Transverse colon (tissue), 4 donors: Measurements from ENCODE around the gene ITGA7. TPM values are rescaled to one million over a fixed set of nuclear protein-coding genes. Genes with fewer than 3 reads are reported as not detected.
A peak's percentile ranks its signal among the peaks of the same experiment; 100 is the strongest.

Experiments
- DNase-seq: peaks from one replicate; pipeline ENCODE4 v3.0.0-alpha.2; 2019
- H3K27ac ChIP-seq, 4 donors: fragments of 200-600 bp; sonication (generic); 2 replicates each; pipeline ENCODE4 v1.5.1; 2016 to 2018; ENCODE audit warnings: inconsistent platforms in 4 of 4
- H3K27me3 ChIP-seq: fragments of 200-600 bp; sonication (generic); 2 replicates; pipeline ENCODE4 v1.5.1; 2017; ENCODE audit warnings: inconsistent platforms
- H3K36me3 ChIP-seq, 4 donors: fragments of 200-600 bp; sonication (generic); 2 replicates each; pipeline ENCODE4 v1.5.1; 2017 to 2019; ENCODE audit warnings: inconsistent platforms in 4 of 4
- H3K4me1 ChIP-seq, 4 donors: fragments of 200-600 bp; sonication (generic); 2 replicates each; pipeline ENCODE4 v1.5.1; 2017 to 2020; ENCODE audit warnings: inconsistent platforms in 4 of 4
- H3K4me3 ChIP-seq, 4 donors: fragments of 200-600 bp; sonication (generic); 1 replicate in 1 of 4; 2 replicates in 3 of 4; pipeline versions ENCODE4 v1.5.1 to v1.6.1; 2017 to 2019; ENCODE audit warnings: inconsistent platforms in 4 of 4
- H3K9me3 ChIP-seq, 2 donors: fragments of 200-600 bp; sonication (generic); 2 replicates each; pipeline ENCODE4 v1.5.1; 2017 to 2019; ENCODE audit warnings: inconsistent platforms in 2 of 2
- EP300 ChIP-seq: sonication (generic); formaldehyde crosslinking; IDR thresholded peaks from one replicate; pipeline ENCODE4 v1.6.1; 2017; ENCODE audit warnings: antibody characterized with exemption, low read depth
- POLR2A ChIP-seq: fragments of 450-650 bp; IDR thresholded peaks from one replicate; pipeline ENCODE4 v1.6.1; 2016; ENCODE audit warnings: antibody characterized with exemption, mild to moderate bottlenecking, moderate library complexity
- POLR2AphosphoS5 ChIP-seq, 3 donors: sonication (generic); formaldehyde crosslinking; IDR thresholded peaks; one replicate each; pipeline ENCODE4 v1.6.1; 2016; ENCODE audit warnings: antibody characterized with exemption in 3 of 3
- WGBS, 2 donors: methylation state at CpG; one replicate each; pipeline ENCODE4 v1.1.5; 2018; ENCODE audit warnings: low coverage in 1 of 2; 5-methylcytosine and 5-hydroxymethylcytosine counted together
- in situ Hi-C, 4 donors: fragments of 200-750 bp; cut with MboI; loops; one replicate each; pipeline versions ENCODE4 v1.15.0 to v1.15.1; 2017; ENCODE audit warnings: low sequenced_read_pairs in 3 of 4, low pct_ligation_motif_present in 1 of 4, low pct_unique_long_range_greater_than_20kb in 1 of 4
- intact Hi-C: fragments of 100-400 bp; cut with DNase I; formaldehyde crosslinking; loops from one replicate; pipeline ENCODE4 v1.15.1; 2023; ENCODE audit warnings: low total_unique reads
- total RNA-seq, 4 donors: library from RNA; depleted of rRNA; stranded (reverse); fragments of >200 nt; gene quantifications; one replicate each; pipeline ENCODE4 v1.1.0, GENCODE V29; 2016
- TF ChIP-seq, protein P1 (sequence below), 5 experiments: fragments of 200-600 bp in 3 of 5; fragments of 450-650 bp in 2 of 5; sonication (generic) in 3 of 5; IDR thresholded peaks; 1 replicate in 2 of 5; 2 replicates in 3 of 5; pipeline ENCODE4 v1.5.1; 2016 to 2017; ENCODE audit warnings: antibody characterized with exemption in 5 of 5, inconsistent platforms in 3 of 5, mild to moderate bottlenecking in 2 of 5, moderate library complexity in 1 of 5

The ITGA7 gene
- total RNA-seq, 4 donors from 2014 or later = 14.4 to 125 (median 23.6) TPM

DNA sequence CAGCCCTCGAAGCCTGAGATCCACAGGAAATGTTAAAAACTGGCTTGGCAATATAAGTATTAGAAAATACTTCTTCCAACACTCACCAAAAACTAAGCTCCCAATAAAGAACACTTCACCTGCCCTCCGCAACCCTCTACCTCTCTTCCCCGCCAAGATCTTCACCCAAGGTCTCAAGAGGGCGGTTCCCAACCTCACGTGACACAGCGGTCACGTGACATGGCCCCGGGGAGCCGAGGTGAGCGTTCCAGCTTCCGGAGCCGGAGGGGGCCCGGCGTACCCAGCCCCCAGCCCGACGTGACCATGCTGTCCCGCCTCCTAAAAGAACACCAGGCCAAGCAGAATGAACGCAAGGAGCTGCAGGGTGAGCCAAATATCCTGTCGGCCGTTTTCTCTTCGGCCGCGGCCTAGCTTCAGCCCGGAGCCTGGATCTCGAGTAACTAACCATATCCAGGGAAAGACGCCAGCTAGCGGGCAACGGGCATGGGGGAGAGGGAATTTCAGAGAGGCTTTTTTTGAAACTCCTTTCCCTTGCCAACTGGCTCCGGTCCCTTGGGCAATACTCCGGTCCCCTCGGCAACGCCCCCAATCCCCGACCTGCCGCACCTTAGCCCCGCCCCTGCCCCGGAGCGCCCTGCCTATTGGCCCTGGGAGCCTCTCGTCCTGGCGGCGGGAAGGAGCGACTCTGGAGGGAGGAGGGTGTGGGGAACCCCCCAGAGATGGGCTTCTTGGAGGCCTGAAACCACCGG is 8.3 kb upstream of the ITGA7 start, which contains the start of gene BLOC1S1:
BLOC1S1 (plus strand) TSS at position 214 of the 749 bp plus-strand sequence; CDS start at position 220, 6 bp downstream.
- TF ChIP-seq POLR2A (peak; percentile 70), POLR2AphosphoS5 (IDR thresholded peaks at IDR 0.05) (peak; percentile 84 to 91 (median 89)), EP300 (peak; percentile 67)
- TF ChIP-seq, protein P1, sequence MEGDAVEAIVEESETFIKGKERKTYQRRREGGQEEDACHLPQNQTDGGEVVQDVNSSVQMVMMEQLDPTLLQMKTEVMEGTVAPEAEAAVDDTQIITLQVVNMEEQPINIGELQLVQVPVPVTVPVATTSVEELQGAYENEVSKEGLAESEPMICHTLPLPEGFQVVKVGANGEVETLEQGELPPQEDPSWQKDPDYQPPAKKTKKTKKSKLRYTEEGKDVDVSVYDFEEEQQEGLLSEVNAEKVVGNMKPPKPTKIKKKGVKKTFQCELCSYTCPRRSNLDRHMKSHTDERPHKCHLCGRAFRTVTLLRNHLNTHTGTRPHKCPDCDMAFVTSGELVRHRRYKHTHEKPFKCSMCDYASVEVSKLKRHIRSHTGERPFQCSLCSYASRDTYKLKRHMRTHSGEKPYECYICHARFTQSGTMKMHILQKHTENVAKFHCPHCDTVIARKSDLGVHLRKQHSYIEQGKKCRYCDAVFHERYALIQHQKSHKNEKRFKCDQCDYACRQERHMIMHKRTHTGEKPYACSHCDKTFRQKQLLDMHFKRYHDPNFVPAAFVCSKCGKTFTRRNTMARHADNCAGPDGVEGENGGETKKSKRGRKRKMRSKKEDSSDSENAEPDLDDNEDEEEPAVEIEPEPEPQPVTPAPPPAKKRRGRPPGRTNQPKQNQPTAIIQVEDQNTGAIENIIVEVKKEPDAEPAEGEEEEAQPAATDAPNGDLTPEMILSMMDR (IDR thresholded peaks at IDR 0.05) = peak in 1 of 5 experiments; percentile 30
- Histone ChIP-seq H3K9me3 (no peaks in the 10 kb centered on the region), H3K4me1 (peaks cover 38 to 56% (median 46%) of the 10 kb centered on the region in 4 donors), H3K27me3 (no peaks in the 10 kb centered on the region), H3K27ac (peak within 1 kb of the TSS; percentile 97 to 99 (median 99)), H3K36me3 (no peaks in the 10 kb centered on the region), H3K4me3 (peak within 1 kb of the TSS; percentile 69 to 93 (median 80))
- DNase-seq = peak; percentile 96
- intact Hi-C loops = no loop called here
- in situ Hi-C loops = no loop called here
- 1% methylated on average over 35 of the region's 42 CpGs; no CpG with 5 or more reads in 1 of the 2 donors for WGBS, 2 donors

DNA sequence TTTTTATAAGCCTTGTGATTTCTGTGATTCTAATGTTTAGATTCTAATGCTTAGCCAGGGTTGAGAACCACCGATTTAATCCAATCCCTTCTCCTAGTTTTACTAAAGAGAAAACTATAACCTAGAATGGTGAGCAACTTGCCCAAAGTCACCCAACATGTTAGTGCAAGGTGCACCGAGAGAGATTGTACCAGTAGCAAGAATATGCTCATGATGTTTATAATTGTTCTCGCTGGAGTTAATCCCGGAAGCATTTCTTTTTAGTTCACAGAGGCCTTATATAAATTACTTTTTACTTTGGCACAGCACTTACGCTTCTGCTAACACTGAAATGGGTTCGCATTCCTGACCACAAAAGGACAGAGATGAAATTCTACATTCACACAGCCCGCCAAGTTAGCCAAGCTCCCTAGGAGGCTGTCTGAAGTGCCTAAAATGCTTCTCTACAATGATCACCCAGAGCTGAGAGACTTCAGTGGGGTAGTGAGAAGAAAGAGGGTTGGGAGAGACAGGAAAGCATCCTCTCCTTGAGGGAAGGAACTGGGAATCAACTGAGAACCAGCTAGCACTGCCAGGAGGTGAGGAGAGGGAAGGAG is 7.6 kb upstream of the ITGA7 start:
- intact Hi-C loops = no loop called here
- in situ Hi-C loops = no loop called here
- peak overlapping the region in 3 of 4 donors; percentile 69 to 93 (median 72) for H3K4me3 ChIP-seq

DNA sequence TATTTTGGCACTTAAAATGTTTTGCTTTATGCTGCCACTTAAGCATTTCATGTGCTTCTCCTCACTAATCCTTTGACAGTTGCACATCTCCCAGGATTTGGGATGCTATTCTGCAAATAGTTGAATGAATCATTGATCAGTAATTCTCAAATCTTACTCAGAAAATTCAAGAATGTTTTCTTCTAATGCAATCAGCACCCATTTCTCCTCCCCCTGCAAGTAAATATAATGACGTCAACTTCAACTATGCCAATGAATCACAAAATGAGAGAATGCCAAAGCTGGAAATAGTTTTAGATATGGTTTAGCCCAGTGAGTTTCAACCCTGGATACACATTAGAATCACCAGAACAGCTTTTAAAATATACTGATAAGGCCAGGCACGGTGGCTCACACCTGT is 6.0 kb upstream of the ITGA7 start:
- H3K36me3 ChIP-seq = no peaks in the 10 kb centered on the region
- in situ Hi-C loops (no loop called here), intact Hi-C loops (no loop called here)
- H3K4me3 ChIP-seq = no peak overlapping the region
- peaks cover 23 to 43% (median 30%) of the 10 kb centered on the region in 4 donors for H3K4me1 ChIP-seq
- H3K27me3 ChIP-seq = peaks cover 11% of the 10 kb centered on the region
- TF ChIP-seq POLR2AphosphoS5 (IDR thresholded peaks at IDR 0.05) (no peak), POLR2A (no peak)
- TF ChIP-seq, protein P1 (IDR thresholded peaks at IDR 0.05) = no peak
- 56 to 72% methylated on average over 1 to 2 of the region's 2 CpGs for WGBS, 2 donors
- H3K27ac ChIP-seq = peak overlapping the region; percentile 39 to 88 (median 71)
- DNase-seq = no peak
- H3K9me3 ChIP-seq = no peaks in the 10 kb centered on the region

More for the DNA sequence above, 7.6 kb upstream of the ITGA7 start:
- peak; percentile 25 for TF ChIP-seq EP300
- no peak for TF ChIP-seq POLR2A
- TF ChIP-seq, protein P1 (IDR thresholded peaks at IDR 0.05) = no peak
- TF ChIP-seq POLR2AphosphoS5 (IDR thresholded peaks at IDR 0.05) = no peak
- Histone ChIP-seq H3K4me1 (peaks cover 34 to 49% (median 40%) of the 10 kb centered on the region in 4 donors), H3K27me3 (no peaks in the 10 kb centered on the region), H3K36me3 (no peaks in the 10 kb centered on the region), H3K9me3 (no peaks in the 10 kb centered on the region), H3K27ac (peak overlapping the region; percentile 97 to 99 (median 99))
- WGBS, 2 donors = 57 to 58% methylated on average over 3 to 7 of the region's 7 CpGs
- DNase-seq = no peak

DNA sequence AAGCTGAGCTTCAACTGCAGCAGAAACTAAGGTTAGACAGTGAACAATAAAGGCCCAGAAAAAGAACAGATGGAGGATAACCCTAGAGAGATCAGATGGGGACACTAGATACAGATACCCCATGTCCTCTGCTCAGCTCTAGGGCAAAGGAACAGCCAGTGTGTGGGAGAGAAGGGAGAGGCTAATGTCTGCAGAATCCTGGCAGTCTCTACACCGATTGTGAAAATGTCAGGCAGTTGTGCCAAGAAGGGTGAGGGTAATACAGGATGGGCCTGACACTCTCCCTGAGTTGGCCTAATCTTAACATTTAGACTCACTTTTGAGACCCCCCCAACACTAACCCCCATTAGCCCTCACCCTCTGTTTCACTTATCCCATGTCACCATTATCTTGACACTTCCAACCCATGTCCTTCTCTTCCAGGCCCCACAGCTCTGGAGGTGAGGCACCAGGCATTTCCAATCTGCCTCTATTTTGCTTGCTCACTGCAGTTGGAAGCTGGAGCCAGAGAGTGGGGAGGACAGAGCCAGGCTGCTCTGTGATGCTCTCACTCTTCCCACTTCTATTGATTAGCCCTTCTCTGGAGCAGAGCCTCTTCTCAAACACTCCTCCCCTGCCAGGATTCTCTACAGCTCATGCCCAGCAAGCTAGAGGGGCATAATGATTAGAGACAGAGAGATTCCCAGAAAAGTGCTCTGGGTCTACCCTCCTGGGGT is 5.2 kb upstream of the ITGA7 start:
- no peak for TF ChIP-seq POLR2AphosphoS5 (IDR thresholded peaks at IDR 0.05)
- TF ChIP-seq, protein P1 (IDR thresholded peaks at IDR 0.05) = no peak
- TF ChIP-seq EP300 = no peak
- no peak for TF ChIP-seq POLR2A
- no peaks in the 10 kb centered on the region for H3K36me3 ChIP-seq
- H3K4me1 ChIP-seq = peaks cover 21 to 43% (median 30%) of the 10 kb centered on the region in 4 donors
- DNase-seq = no peak
- H3K4me3 ChIP-seq = no peak overlapping the region
- H3K9me3 ChIP-seq = no peaks in the 10 kb centered on the region
- H3K27me3 ChIP-seq = peaks cover 19% of the 10 kb centered on the region
- peak overlapping the region; percentile 39 to 88 (median 71) for H3K27ac ChIP-seq
- in situ Hi-C loops (no loop called here), intact Hi-C loops (no loop called here)
- 25 to 50% methylated on average over 1 of the region's 1 CpG for WGBS, 2 donors
